ENCODE measurements around the gene SUFU.
"Not testable (repeated sequence)": the region's sequence is repeated elsewhere in the genome, so short reads cannot be mapped to it uniquely, and the experiment has no call there.

Gene SUFU

DNA sequence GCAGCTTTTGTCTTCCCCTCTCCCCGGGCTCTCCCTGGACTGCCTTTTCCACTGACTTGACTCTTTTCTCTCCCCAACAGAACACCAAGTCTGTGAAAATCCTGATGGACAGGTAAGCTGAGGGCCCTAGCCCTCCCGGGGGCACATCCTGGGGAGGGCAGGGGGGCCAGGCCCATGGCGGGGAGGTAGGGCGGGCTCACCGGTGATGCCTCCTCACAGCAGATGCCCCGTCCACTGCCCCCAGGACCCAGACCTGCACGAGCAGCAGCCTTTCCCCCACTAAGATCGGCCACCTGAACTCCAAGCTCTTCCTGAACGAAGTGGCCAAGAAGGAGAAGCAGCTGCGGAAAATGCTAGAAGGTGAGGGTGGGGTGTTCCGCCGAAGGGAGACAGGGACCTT lies 152.3 kb downstream of the SUFU start:
- DNase-seq, result no peak

DNA sequence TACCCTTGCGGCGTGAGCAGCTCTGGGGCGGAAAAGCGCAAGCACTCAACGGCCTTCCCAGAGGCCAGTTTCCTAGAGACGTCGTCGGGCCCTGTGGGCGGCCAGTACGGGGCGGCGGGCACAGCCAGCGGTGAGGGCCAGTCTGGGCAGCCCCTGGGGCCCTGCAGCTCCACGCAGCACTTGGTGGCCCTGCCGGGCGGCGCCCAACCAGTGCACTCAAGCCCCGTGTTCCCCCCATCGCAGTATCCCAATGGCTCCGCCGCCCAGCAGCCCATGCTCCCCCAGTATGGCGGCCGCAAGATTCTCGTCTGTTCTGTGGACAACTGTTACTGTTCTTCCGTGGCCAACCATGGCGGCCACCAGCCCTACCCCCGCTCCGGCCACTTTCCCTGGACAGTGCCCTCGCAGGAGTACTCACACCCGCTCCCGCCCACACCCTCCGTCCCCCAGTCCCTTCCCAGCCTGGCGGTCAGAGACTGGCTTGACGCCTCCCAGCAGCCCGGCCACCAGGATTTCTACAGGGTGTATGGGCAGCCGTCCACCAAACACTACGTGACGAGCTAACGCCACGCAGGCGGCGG lies 153.1 kb downstream of the SUFU start:
- no peak for DNase-seq

DNA sequence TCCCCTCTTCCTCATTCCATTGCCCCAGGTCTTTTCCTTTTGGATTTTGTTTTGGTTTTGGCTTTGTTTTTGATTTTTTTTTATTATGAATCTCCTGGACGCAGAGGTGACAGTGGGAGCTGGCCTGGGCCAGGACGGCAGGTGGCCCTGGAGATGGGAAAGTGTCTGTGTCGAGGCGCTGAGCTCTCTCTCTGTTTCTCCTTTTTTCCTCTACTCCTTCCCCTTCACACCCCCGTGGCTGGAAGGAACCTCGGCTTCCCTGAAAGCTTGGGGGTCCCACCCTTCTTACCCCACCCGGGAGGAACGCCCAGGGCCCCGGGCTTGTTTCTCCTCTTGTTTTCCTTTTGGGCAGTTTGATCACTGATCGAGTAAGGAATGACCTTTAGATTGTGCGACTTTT lies 153.7 kb downstream of the SUFU start:
- no peak for DNase-seq

DNA sequence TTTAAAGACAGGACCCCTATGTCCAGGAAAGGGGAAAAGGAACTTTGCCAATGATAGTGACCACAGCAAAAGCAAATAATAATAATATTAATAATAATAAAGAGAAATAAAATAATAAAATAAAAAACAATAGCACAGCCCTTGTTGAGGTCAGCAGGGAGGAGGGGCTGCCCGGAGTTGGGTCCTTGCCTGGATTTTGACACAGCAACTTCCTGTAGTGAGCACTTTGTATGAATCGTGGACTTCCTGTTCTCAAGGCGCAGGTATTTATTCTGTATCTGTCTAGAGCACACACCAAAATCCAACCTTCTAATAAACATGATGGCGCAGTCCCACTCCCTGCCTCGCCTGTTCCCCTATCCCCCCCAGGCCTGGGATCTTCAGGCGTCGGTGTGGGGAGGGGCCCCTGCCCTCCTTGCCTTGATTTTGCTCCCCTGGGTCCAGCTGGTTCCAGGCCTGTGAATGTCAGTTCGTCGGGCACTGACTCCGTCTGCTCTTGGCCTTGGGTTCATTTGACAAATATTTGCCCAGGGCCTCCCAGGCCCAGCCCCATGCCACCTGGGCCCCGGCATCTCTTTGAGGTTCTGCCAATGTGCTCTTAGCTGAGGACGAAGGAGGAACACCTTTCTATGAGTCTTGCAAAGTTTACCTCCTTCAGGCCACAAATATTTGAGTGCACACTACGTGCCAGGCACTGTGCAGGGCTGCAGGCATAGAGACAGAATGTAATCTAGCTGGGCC lies 154.4 kb downstream of the SUFU start:
- DNase-seq, result no peak

DNA sequence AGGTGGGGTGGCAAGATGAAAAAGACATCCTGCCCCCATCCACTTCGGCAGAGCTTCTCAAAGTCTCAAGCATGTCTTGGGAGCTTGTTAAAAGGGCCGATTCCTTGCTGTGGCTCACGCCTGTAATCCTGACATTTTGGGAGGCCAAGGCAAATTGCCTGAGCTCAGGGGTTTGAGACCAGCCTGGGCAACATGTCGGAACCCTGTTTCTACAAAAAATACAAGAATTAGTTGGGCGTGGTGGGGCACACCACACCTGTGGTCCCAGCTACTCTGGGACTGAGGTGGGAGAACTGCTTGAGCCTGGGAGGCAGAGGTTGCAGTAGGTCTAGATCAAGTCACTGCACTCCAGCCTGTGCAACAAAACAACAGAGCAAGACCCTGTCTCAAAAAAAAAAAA lies 155.0 kb downstream of the SUFU start:
- no peak for DNase-seq

DNA sequence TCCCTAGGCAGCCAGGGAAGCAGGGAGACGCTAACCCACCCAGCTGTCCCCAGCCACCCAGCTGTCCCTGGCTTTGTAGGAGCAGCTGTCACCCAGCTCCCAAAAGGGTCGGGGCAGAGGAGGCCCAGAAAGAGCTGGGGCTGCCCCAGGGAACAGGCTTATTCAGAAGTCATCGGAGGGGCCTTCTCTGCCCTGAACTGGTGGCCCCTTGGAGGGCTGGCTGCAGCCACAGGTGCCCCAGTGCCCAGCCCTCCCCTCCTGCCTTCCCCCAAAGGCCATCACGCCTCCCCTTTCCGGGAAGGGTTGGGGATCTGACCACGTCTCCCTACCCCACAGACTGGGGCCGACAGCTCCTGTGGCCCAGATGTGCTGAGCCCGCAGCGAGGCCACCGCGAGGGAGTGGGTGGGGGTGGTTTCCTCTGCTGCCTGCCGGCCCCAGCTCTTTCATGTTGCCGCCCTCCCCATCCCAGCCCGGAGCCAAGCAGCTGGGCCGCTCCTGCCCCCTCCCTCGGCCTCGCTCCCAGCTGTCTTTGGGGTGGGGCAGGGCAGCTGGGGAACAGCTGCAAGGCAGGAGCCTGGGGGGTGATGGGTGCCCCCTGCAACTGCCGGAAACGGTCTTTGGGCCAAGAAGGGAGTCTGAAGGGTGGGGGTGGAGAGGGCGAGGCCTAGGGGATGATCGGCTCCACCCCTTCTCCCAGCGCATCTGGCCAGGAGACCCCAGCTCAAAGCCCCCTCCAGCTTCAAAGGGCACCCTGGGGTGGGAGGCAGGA lies 157.3 kb downstream of the SUFU start:
- DNase-seq, result no peak

DNA sequence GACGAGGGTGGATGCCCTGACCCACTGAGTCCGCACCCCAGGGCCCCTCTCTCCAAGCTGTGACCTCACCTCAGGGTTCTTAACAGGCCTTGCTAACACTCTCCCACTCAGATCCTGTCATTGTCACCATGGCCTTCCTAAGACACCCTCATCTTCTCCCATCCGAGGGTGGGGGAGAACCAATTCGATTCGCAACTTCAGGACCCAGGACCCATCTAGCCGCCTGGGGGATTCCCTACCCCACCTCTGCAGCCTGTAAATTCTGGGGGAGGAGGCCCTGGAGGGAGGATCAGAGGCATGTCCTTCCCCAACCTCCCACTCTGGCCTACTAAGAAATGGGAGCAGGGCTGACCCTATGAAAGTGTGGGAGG lies 157.9 kb downstream of the SUFU start:
- no peak for DNase-seq

DNA sequence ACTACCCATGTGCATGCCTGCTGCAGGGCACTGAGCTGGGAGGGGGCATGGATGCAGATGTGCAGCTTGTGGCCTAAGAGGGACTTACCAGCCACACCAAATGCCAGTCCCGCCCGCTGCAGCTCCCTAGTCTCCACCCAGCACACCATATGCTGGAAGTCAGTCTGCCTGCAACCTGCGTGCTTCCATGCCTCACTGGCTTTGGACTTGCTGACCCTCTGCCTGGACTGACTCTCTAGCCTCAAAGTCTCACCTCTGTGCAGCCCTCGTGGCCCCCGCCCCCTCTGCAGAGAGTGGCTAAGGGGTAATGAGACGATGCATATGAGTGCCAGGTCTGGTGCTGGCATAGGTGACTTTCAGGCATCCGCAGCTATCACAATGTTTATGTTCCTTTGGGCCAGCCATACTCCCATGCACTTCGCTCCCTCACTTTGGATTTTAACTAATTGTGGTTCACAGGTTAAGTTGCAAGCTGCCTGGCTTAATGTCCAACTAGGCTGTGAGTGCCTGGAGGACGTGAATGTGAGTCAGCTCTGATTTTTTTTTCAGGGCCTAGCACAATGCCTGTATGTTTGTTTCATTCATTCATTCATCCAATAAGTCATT lies 162.2 kb downstream of the SUFU start:
- DNase-seq, result no peak

DNA sequence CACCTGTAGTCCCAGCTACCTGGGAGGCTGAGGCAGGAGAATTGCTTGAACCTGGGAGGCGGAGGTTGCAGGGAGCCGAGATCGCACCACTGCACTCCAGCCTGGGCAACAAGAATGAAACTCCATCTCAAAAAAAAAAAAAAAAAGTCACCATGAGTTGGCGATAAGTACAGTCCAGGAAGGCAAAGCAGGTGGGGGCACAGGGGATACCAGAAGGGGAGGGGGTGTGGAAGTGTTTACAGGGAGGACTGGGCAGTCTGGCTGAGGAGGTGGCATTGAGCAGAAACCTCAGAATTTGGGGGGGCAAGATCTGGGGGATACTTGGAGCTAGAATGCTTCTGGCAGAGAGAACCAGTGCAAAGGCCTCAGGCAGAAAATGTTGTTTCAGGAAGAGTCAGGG lies 163.6 kb downstream of the SUFU start:
- DNase-seq, result not testable (repeated sequence)

DNA sequence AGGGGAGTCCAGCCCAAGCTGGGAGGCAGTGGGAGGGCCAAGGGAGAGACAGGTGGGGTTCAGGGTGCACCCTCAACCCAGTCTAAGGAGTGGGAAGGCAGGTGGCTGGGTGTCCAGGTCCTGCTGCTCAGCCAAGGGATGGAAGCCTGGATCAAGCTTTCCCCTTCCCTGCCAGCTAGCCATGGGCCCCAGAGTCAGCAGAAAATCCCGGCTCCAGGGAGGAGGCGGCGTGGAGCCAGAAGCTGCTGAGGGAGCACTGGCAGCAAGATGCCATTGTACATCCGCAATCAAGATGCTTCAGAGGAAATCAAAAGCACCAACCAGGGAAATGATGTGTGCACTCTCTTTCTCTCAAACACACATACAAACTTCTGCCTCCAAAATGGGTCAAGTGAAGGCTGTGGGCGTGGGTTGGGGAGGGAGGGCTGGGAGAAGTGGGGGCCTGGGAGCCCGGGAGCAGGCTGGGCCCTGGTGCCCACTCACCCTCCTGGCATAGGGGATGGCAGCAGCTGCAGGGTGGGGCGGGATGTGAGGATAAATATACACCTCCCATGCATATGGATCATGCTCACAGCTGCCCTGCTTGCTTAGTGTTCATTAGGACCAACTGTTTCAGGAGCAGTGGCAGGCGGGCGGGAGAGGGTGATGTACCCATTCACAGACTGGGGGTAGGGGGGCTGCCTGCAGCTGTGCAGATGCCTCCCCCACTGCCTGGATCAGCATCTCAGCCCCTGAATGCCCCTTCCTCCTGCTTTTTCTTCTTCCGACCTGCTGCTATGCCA lies 164.7 kb downstream of the SUFU start:
- no peak for DNase-seq

DNA sequence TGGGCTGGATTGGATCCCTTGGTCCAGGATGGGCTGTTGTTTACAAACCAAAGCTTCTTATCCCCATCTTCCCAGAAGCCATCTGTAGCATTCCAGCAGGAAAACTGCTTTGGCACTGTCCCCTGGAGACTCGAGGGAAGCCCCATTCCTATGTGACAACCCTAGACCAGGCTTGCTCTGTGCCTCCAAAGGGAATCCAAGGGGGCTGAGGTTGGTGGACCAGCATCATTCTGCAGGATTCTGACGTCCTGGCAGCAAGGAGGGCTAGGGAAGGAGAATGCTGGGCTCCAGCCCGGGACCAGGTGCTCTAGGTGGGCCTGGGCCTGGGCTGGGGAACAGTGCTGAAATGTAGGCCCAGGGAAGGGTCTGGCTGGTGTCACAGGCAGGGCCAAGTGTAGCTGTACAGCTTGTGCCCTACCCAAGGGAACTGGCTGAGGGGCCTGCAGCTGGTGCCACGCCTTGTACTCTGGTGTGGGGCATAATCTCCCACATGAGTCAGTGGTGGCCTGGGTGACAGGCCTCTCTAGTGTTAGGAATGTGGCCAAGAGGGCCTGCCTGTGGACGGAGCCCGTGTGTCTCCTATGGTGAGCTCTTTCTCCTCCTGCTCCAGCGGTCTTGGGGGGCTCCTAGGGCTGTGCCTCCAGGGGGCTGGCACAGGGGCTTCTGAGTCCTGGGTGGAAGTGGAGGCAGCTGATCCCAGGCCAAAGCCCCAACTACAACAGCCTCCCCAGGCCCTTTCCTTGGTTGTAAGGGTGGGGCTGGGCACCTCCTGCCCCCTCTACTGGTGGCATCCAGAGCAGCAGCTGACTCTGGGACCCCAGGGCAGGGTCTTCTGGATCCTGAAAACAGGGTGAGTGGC lies 165.7 kb downstream of the SUFU start:
- no peak for DNase-seq

DNA sequence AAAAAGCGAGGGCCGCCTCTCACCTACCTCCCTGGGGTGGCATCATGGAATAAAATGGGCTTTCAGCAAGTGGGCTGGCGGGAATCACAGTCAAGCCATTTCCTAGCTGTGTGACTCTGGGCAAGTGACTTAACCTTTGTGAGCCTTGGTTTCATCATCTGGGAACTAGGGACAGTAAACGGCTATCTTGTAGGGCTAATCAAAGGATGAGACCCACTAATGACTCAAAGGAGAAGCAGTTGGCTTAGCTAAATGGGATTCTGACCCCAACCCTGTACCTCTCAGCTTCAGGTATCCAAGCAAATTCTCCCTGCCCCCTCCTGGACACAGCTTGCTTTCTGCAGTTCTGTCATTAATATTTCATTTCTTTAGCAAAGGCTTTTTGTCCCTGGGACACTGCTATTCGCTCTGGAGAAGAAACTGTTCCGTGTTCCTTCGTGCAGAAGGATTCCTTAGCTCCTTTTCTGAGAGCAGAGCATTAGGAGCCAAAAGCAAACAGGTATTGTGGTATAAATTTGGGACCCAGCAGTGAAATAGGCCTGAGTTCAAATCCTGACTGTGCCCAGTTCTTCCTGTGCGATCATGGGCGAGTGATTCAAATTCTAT lies 166.4 kb downstream of the SUFU start:
- no peak for DNase-seq

DNA sequence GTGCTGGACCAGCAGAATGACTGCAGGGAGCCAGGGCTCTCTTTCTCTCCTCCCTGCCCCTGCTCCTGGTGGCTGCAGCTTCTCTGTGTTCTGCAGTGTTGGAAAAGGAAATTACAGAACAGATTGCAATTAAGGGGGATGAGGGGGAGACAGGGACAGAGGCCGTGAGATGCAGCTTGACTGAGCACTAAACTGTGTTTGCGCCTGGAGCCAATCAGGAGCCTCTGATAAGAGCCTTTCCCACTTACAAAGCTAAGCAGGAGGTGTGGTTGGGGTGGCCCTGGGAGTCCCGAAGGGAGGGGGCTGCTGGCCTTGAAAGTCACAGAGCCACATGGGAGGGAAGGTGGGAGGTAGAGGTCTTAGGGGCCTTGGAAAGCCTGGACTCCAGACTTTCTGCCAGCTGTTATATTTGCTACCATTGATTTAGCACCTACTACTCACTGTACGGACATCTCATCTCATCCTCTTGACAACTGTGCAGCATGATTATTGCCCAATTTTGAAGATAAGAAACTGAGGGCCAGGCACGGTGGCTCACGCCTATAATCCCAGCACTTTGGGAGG lies 167.2 kb downstream of the SUFU start:
- DNase-seq, result no peak

DNA sequence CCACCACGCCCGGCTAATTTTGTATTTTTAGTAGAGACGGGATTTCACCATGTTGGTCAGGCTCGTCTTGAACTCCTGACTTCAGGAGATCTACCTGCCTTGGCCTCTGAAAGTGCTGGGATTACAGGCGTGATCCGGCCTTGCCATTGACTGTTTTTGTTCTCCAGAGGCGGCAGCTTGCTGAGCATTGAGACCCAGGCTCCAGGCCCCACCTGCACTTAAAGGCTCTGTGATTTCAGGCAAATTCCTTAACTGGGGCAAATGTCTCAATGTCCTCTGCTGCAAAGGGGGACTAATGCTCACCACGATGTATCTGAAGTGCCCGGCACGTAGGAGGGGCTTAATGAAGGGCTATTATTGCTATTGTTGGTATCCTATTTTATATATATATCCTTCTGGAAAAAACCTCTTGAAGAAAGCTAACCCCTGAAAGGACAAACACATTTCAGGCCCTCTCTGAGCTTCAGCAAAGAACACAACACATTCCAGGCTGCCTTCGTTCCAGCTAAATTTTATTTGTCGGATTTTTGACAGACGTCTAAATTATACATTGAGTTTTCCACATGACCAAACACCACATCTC lies 169.6 kb downstream of the SUFU start:
- no peak for DNase-seq

DNA sequence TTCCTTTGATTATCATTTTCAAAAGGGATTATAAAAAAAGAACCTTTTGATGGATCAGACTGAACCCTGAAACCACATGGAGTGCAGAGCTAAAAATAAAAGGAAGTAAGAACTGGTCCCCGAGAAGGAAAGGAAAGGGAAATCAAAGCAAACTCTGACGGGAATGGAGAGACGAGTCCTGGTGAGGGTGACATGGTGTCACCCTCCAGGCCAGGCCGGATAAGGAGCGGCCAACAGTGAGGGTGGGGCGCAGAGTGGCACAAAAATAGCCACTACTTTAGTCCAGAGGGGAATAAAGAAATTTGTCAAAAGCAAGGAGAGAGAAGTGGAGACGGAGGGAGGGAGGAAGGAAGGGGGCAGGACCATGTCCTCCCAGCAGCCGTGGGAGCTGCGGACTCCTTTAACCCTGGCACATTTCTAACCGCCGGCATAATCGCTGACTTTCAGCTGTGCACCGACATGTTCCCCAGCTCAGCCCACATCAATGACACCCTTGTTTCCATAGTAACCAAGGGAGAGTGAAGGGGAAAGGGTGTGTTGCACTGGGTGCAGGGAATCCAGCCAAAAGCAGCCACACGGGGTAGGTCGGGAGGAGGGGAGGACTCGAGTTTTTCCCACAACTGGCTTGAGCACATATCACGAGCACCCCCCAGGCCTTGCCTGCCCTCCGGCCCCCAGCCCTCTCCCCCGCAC lies 170.2 kb downstream of the SUFU start:
- DNase-seq, result no peak

DNA sequence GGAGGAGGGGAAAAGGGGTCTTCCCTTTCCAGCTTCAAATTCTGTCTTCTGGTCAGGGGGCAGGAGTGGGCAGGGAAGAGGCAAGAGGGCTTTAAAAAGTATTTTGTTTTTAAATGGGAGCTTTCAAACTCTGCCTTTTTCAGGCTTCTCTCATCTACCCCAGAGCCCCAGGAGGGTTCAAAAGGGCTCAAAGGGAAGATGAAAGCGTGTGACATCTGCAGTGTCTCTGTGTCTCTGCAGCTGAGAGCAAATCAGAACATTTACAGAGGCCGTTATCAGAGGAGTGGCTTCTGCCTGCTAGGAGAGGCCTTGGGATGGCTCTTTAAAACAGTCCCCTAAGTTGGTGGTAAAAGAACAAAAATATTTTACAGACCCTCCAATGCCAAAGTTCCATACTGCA lies 170.8 kb downstream of the SUFU start:
- DNase-seq, result no peak

DNA sequence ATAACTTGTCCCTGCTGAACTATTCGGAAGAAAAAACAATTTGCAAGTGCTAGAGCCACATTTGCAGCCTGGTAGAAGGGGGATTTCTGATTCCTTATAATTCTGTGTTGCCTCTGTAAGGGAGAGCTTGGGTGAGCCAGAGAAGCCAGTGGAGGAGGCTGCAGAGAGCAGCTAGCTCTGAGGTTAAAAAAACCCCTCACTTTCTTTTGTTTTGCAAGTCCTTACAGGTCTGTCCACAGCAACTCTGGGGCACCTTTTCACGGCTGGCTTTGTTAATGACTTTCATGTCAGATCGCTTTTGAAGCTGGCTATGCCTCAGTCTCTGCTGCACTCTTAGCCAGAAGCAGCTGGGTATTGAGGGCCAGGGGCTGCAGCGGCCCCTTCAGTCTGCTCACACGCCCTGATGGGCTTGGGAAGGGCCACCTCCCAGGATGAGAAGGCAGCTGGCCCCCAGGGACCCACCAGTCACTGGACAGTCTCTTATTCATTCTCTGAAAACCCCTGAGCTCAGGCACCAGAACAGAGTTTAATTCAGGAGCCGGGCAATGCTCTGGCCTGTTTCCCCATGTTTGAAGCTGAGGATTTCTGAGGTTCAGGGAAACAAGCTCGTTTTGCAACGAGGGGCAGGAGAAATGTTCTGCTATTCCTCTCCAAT lies 171.4 kb downstream of the SUFU start:
- DNase-seq, result no peak

DNA sequence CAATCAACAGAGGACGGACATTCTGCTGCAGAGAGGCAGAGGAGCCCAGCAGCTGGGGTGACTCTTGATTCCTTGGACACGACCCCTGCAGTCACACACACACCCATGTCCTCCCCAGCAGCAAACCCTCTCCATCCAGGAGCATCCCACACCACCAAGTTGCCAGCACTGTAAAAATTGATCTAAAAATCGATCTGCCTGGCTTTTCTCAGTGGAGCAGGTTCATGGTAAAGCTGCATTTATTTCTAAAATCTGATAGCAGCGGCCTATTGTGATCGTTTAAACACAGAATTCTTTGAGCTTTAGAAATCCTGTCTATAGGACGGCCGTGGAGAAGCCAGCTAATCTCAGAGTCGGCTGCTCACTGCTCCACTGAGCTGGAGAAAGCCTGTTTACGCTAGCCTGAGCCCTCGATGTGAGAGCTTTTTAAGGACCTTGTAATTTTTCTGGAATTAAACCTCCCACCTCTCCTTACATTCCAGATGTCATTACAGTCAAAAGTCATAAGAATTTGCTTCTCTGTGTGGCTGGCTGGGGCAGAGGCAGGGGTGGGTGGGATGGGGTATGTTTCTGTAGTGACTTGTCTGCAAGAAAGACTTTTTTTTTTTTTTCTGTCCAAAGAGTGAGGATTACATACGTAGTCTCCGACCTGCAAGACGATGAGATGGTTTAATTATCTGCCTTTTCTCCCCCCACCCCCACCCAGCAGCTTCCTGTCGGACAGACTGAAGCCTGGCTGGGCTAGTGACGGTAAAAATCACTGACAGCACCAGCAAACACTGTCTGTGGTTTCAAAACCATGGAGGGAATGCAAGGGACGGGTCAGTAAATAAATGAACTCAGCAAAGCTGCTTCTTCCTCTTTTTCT lies 172.1 kb downstream of the SUFU start:
- DNase-seq, result no peak
